HG03095 (cell line): ENCODE data around the gene RBM4B.

ENCODE experiments used
- ATAC-seq: cut with Tn5 transposase; IDR thresholded peaks from one replicate; pipeline ENCODE4 v1.9.1; 2021; ENCODE audit warnings: moderate library complexity; ENCODE audit not compliant: unreplicated experiment

The RBM4B gene

GRCh38 chr11:66616379-66617154, 61.1 kb downstream of the RBM4B start, which contains the start of gene RBM14:
RBM14 (plus strand) TSS chr11:66616630; CDS start chr11:66616721, 91 bp downstream.
- peak; percentile 78 for ATAC-seq
